ENCODE data around the gene UFSP2.
A peak's percentile ranks its signal among the peaks of the same experiment; 100 is the strongest.

The UFSP2 gene, protein sequence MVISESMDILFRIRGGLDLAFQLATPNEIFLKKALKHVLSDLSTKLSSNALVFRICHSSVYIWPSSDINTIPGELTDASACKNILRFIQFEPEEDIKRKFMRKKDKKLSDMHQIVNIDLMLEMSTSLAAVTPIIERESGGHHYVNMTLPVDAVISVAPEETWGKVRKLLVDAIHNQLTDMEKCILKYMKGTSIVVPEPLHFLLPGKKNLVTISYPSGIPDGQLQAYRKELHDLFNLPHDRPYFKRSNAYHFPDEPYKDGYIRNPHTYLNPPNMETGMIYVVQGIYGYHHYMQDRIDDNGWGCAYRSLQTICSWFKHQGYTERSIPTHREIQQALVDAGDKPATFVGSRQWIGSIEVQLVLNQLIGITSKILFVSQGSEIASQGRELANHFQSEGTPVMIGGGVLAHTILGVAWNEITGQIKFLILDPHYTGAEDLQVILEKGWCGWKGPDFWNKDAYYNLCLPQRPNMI

GRCh38 chr4:185425647-185426352, at the start of gene UFSP2:
Gene UFSP2 (minus strand): TSS chr4:185425964. CDS start chr4:185425868, 96 bp downstream.
- DNase-seq (ENCODE audit: low spot score): peak; percentile 84

- no peak for DNase-seq (ENCODE audit: low spot score)
Measured at GRCh38 chr4:185473247-185473646, 47.5 kb upstream of the UFSP2 start.

DNA sequence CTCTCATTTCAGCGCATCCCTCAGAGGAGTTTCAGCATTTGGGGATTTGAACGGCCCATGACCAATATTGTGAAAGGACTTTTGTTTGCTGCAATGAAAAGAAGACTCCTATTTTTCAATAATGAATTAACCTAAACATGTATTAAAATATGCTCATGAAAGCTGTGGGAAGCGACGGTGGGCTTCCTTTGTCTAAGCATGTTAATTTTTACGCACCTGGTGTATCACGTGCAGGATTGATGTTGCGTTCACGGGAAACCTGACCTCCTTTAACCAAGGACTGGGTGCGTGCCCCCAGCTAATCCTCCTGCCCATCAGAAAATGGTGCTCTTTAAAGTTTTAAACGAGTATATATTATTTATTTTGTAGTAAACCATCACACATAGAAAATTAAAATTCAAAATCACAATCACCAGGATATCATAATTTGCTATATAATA, 46.4 kb upstream of the UFSP2 start:
- no peak for DNase-seq (ENCODE audit: low spot score)

DNA sequence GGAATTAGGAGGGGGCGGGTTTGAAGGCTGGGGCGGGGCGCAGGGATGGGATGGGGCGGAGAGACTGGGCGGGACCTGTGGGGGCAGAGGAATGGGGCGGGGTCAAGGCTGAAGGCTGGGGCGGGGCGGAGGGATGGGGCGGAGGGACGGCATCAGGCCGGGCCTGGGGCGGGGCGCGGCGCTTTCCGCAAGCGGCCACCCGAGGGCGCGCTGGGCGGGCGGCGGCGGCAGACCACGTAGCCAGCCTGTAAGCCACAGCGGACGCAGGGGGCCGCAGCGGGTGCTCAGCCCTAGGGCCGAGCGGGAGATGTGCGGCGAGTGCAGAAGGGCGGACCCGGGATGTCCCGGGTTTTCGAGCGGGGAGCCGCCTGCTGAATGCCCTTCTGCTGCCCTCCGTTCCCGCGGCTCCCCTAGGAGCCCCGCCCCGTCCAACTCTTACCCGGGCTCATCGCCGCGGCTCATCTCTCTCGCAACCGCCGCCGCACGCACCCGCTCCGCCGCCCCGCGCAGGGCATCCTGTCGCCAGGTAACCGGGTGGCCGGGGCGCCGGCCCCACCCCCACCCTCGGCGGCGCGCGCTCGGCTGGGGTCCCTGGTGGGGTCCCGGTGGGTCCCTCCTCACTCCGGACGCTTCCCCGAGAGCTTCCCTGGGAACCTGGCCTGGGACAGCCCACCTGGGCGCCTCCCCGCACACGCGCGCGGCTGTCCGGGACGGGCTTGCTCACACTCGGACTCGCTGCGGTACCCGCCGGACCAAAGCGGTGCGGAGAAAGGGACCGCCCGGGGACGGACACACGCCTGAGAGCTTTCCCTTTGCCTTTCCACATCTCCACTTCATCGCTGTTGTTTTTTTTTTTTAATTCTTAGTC, 45.7 kb upstream of the UFSP2 start, which contains the start of gene CCDC110:
Gene CCDC110, minus strand, starts transcription at position 499 of the 868 bp plus-strand sequence. Its CDS starts 50 bp downstream, at position 449.
- DNase-seq (ENCODE audit: low spot score): peak; percentile 89

DNA sequence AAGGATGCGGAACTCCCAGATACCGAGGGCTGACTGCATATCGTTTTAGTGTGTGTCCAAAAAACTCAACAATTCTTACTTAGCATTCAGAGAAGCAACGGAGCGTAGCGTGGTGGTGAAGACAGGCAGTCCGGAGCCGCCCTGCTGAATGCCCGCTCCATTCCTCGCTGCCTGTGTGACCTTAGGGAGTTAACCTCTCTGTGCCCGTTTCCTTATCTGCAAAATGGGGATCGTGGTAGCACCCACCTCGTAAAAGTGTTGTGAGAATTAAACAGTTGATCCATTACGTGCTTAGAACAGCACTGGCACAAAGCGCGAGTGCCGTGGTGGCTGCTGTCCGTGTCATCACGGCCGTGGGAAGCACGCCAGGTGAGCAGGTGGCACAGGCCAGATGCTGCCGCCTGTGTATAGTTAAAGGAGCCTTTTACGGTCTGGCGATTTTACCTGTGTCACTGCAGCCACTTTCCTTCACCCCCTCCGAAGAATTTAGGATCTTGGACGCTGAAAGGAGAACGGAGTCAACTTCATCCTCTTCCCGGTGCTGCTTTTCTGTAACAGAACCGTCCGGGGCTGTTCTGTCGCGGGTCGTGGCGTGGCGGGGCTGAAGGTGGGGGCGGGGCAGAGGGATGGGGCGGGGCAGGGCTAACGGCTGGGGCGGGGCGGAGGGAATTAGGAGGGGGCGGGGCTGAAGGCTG, 44.9 kb upstream of the UFSP2 start:
- DNase-seq (ENCODE audit: low spot score): no peak

GRCh38 chr4:185469580-185470154, 43.9 kb upstream of the UFSP2 start:
- DNase-seq (ENCODE audit: low spot score): no peak

DNA sequence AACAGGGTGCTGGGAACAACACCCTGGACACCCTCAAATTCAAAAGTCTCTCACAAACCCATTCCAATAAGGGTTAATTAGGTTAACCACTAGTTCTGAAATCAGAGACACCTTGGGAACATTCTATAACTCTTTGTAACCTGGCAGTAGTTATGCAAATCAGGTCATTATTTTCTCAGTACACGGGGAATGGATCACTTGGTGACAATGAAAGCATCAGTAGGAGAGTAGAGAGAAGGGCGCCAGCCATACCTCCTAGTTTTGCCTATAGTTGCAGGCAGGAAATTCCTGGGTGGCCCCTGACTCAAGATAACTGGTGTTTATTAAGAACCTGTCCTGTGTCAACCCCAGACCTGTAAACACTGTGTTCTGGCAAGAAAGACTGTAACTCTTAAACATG, 43.2 kb upstream of the UFSP2 start:
- no peak for DNase-seq (ENCODE audit: low spot score)

DNA sequence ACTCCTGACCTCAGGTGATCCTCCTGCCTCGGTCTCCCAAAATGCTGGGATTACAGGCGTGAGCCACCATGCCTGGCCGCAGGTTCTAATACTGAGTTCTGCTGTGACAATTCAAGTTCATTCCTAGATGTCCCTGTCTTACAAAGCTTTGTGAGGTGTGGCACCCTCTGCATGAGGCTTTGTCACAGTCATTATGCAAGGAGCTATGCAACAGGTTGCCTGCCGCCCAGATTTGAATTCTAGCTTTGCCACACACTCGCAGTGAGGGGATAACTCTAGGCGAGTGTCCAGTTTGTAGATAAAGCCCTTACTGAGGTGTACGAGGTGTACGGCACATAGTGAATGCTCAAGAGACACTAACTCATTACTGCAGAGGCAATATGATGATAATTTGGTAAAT, 42.2 kb upstream of the UFSP2 start:
- no peak for DNase-seq (ENCODE audit: low spot score)

GRCh38 chr4:185467101-185467500, 41.3 kb upstream of the UFSP2 start:
- no peak for DNase-seq (ENCODE audit: low spot score)

GRCh38 chr4:185465707-185466106, 39.9 kb upstream of the UFSP2 start:
- no peak for DNase-seq (ENCODE audit: low spot score)

DNA sequence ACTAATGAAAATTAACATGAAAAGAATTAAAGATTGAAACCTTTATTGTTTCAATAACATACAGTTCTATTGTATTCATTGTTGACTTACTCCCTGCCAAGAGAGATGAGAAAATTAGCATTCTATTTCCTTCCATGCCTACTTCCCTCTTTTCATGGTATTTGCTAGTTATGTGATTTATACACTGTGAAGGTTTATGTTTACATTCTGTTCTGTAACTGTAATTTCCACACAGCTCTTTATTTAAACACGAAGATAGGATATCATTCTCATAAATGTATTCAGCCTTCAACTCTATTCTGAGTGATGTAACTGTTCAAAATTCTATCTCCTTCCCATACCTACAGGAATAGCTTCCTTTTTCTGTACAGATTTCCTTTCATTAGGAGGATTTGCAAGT, 39.1 kb upstream of the UFSP2 start:
- no peak for DNase-seq (ENCODE audit: low spot score)

DNA sequence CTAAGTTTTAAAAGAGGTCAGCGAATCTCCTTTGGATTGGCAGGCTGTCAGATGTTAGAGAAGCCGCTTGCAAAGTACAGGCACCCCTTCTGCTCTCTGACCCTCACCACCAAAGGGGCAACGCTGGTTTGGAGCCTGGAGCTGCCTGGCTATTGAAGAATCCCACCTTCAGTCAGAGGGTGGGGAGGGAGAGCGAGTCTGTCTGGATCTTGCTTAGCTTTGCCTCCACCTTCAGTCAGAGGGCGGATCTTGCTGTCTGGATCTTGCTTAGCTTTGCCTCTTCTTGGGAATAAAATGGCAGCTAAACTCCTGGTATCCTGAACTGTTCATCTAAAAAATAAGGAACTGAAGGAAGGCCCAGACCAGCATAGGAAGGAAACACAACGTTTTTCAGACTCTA, 38.4 kb upstream of the UFSP2 start:
- no peak for DNase-seq (ENCODE audit: low spot score)

DNA sequence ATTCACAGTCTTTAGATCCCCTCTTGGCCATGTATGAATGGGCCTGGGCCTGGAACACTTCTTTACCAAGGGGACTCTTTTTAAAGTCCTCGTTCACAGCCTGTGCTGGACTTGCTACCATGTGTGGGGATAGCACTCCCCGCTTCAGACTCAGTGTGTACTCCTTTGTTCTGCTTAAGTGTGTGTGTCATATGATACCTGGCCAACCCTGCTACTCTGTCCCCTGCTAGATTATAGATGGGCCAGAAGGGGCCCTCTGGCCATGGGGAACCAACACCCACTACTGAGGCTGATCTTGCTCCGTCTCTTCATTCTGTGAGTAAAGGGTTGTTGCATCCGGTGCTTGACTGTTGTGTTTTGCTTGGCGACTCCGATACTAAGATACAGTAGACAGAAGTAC, 37.8 kb upstream of the UFSP2 start:
- no peak for DNase-seq (ENCODE audit: low spot score)

- no peak for DNase-seq (ENCODE audit: low spot score)
Measured at GRCh38 chr4:185461565-185461964, 35.8 kb upstream of the UFSP2 start.

GRCh38 chr4:185457136-185457535, 31.4 kb upstream of the UFSP2 start:
- DNase-seq (ENCODE audit: low spot score): no peak

DNA sequence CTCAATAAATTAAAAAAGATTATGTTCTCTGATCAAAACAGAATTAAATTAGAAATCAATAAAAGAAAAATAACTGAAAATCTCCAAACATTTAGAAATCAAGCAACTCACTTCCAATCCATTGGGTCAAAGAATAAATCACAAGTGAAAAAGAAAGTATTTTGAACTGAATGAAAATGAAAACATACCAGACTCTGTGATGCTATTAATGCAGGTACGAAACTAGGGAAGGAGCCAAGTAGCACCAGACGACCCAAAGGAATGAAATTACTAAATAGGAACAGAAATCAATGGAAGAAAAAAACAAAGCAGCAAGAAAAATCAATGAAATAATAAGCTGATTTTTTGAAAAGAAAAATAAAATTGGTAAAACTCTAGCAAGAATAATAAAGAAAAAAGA, 30.4 kb upstream of the UFSP2 start:
- no peak for DNase-seq (ENCODE audit: low spot score)

DNA sequence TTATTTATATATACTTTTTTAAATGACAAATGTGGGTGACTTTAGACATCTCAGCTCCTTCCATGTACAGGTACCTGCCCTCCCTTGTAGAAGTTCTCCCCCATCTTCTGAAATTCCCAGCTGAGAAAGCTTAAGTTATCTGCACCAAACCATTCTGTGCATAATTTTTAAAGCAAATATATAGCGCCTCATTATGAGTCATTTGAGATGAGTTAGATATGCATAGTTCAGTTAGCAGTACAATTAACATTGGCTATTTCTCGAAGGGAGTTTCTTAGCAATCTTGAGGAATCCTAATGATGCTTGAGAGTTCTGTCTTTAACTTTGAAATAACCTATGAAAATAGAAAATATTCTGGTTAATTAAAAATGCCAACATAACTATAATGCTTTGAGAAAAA, 19.4 kb upstream of the UFSP2 start:
- no peak for DNase-seq (ENCODE audit: low spot score)

DNA sequence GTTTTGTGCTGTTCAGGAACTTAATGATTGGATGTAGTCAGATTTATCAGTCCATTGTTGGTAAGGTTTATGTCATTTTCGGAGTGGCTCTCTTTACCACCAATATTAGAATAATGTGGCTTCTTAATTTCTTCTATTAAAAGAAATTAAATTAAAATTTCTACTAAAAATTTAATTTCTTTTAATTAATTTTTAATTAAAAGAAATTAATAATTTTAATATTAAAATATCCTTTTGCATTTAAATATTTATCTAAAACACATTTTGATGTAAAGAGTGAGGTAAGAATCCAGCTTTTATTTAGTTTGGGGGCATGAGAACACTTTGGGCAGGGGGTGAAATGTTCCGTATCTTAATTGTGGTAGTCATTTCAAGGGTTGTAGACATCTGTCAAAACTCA, 15.7 kb upstream of the UFSP2 start:
- no peak for DNase-seq (ENCODE audit: low spot score)

- peak; percentile 24 for DNase-seq (ENCODE audit: low spot score)
Measured at GRCh38 chr4:185437809-185438208, 12.0 kb upstream of the UFSP2 start.

- no peak for DNase-seq (ENCODE audit: low spot score)
Measured at GRCh38 chr4:185435466-185435865, 9.7 kb upstream of the UFSP2 start.

DNA sequence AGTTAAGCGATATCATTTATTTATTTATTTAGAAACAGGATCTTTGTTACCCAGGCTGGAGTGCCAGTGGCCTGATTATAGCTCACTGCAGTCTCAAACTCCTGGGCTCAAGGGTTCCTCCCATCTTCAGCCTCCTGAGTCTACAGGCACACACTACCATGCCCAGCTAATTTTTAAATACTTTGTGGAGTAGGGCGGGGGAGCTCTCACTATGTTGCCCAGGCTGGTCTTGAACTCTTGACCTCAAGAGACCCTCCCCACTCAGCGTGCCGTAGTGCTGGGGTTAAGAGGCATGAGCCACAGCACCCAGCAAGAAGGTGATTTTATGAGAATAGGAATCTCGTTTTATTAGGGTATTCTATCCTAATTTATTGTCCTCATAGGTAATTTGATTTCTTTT, 3.9 kb upstream of the UFSP2 start:
- no peak for DNase-seq (ENCODE audit: low spot score)

Data from activated CD4-positive, alpha-beta T cell treated with anti-CD3 and anti-CD28 coated beads, Interleukin-2, Interleukin-4, amounts not matched to agents 100 ng/mL and 50 ng/mL, durations not matched to agents 16 hours and 8 hours (primary cell).